ENCODE measurements around the gene MTHFSD.

MTHFSD gene

DNA sequence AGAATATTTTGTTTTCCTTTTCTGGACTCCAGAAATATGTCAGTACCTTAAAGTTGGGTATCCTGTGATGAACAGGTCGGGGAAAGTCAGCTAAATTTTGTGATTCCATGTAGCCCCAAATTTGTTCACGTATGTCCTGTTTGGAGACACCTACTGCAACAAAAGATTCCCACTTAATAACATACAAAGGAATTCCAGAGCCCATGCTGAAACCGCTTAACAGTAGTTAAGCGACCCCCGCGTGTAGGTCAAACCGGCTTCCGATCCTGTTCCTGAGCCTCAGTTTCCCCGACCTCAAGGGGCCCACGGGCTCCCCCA, 477 bp downstream of the MTHFSD start:
- Histone ChIP-seq H2BK5ac (ENCODE audit: low read depth, low read length, poor library complexity) (peak overlapping the region; percentile 83), H3K79me1 (ENCODE audit: low read length) (peaks cover 7% of the 10 kb centered on the region)

DNA sequence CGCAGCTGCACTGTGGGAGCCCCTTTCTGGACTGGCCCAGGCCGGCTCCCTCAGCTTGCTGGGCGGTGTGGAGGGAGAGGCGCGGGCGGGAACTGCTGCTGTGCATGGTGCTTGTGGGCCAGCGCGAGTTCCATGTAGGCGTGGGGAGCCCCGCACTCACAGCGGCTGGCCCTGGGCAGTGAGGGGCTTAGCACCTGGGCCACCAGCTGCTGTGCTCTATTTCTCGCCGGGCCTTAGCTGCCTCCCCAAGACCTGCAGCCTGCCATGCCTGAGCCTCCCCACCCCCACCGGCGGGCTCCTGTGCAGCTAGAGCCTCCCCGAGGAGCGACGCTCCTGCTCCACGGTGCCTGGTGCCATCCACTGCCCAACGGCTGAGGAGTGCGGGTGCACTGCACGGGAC, 1.7 kb downstream of the MTHFSD start:
- Histone ChIP-seq H3K4me2 (ENCODE audit: low read length) (no peak overlapping the region), H3K14ac (ENCODE audit: low read length) (no peak overlapping the region), H3K36me3 (ENCODE audit: control insufficient read depth in 1 of 2, insufficient read depth in 2 of 2, low read length in 2 of 2) (peaks cover 6 to 17% of the 10 kb centered on the region in 2 experiments), H3K79me1 (ENCODE audit: low read length) (peaks cover 7% of the 10 kb centered on the region), H3K4ac (ENCODE audit: low read depth, low read length) (no peak overlapping the region), H4K8ac (ENCODE audit: low read depth, low read length) (no peak overlapping the region), H3K9me3 (ENCODE audit: insufficient read depth, low read depth, low read length) (no peaks in the 10 kb centered on the region), H2BK12ac (ENCODE audit: low read length) (no peak overlapping the region), H2BK120ac (ENCODE audit: insufficient read depth, low read length, poor library complexity) (no peak overlapping the region), H3K18ac (ENCODE audit: low read length) (no peak overlapping the region), H3K27me3 (ENCODE audit: insufficient read depth, low read length) (no peaks in the 10 kb centered on the region), H3K4me1 (ENCODE audit: control insufficient read depth in 1 of 2, insufficient read depth in 2 of 2, low read length in 2 of 2) (peaks cover 3 to 6% of the 10 kb centered on the region in 2 experiments), H2AFZ (ENCODE audit: insufficient read depth, low read length, poor library complexity) (no peak overlapping the region), H3K79me2 (ENCODE audit: control insufficient read depth, insufficient read depth, low read length, poor library complexity) (peaks cover 3% of the 10 kb centered on the region), H3K27ac (ENCODE audit: low read depth, low read length) (no peak overlapping the region), H4K91ac (ENCODE audit: low read depth, low read length) (no peak overlapping the region), H3K9ac (ENCODE audit: low read length) (no peak overlapping the region), H4K12ac (ENCODE audit: low read depth, low read length) (no peak overlapping the region), H2AK5ac (ENCODE audit: low read length) (no peak overlapping the region), H3K4me3 (ENCODE audit: low read depth, low read length) (no peak overlapping the region), H3K23ac (ENCODE audit: low read length) (no peak overlapping the region), H2BK5ac (ENCODE audit: low read depth, low read length, poor library complexity) (no peak overlapping the region)
- WGBS (ENCODE audit: extremely low coverage, insufficient coverage, insufficient read length) = no CpG with 5 or more reads among the region's 22 CpGs
- DNase-seq = no peak

More for the DNA sequence above, 477 bp downstream of the MTHFSD start:
- H2AK5ac ChIP-seq (ENCODE audit: low read length) = peak overlapping the region; percentile 50
- peak overlapping the region; percentile 80 for H3K4ac ChIP-seq (ENCODE audit: low read depth, low read length)
- peak overlapping the region; percentile 89 for H3K4me3 ChIP-seq (ENCODE audit: low read depth, low read length)
- peaks cover 3 to 6% of the 10 kb centered on the region in 2 experiments for H3K4me1 ChIP-seq (ENCODE audit: control insufficient read depth in 1 of 2, insufficient read depth in 2 of 2, low read length in 2 of 2)
- H2AFZ ChIP-seq (ENCODE audit: insufficient read depth, low read length, poor library complexity) = peak overlapping the region; percentile 82
- H2BK12ac ChIP-seq (ENCODE audit: low read length) = no peak overlapping the region
- H3K36me3 ChIP-seq (ENCODE audit: control insufficient read depth in 1 of 2, insufficient read depth in 2 of 2, low read length in 2 of 2) = peaks cover 6 to 14% of the 10 kb centered on the region in 2 experiments
- peak overlapping the region; percentile 73 for H2BK120ac ChIP-seq (ENCODE audit: insufficient read depth, low read length, poor library complexity)
- peak overlapping the region; percentile 97 for H3K9ac ChIP-seq (ENCODE audit: low read length)
- no peaks in the 10 kb centered on the region for H3K27me3 ChIP-seq (ENCODE audit: insufficient read depth, low read length)
- no peak overlapping the region for H3K27ac ChIP-seq (ENCODE audit: low read depth, low read length)
- H4K8ac ChIP-seq (ENCODE audit: low read depth, low read length) = peak overlapping the region; percentile 99
- H3K79me2 ChIP-seq (ENCODE audit: control insufficient read depth, insufficient read depth, low read length, poor library complexity) = peaks cover 3% of the 10 kb centered on the region
- WGBS (ENCODE audit: extremely low coverage, insufficient coverage, insufficient read length) = no CpG with 5 or more reads among the region's 10 CpGs
- H3K9me3 ChIP-seq (ENCODE audit: insufficient read depth, low read depth, low read length) = no peaks in the 10 kb centered on the region
- DNase-seq = no peak
- peak overlapping the region; percentile 97 for H3K14ac ChIP-seq (ENCODE audit: low read length)
- H3K4me2 ChIP-seq (ENCODE audit: low read length) = peak overlapping the region; percentile 74
- H4K12ac ChIP-seq (ENCODE audit: low read depth, low read length) = peak overlapping the region; percentile 90
- H3K23ac ChIP-seq (ENCODE audit: low read length) = no peak overlapping the region
- peak overlapping the region; percentile 69 for H3K18ac ChIP-seq (ENCODE audit: low read length)
- H4K91ac ChIP-seq (ENCODE audit: low read depth, low read length) = peak overlapping the region; percentile 93

DNA sequence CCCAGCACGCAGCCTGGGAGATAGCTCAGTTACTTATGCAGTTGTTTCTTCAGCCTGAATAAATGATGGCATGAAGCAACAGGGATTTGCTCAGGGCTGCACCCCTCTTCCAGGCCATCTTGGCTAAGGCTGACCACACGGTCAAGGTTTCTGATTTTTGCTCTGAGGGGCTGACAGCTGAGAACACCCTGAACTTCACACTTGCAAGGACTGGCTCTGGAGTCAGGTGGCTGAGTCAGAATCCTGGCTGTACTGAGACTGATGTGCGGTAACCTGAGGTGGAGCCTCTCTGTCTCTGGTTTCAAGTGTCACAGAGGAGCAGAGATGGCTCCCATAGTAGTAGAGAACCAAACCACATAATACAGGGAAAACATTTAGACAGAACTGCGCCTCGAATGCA, 4.8 kb downstream of the MTHFSD start:
- Histone ChIP-seq H2AK5ac (ENCODE audit: low read length) (no peak overlapping the region), H3K27me3 (ENCODE audit: insufficient read depth, low read length) (no peaks in the 10 kb centered on the region), H2BK120ac (ENCODE audit: insufficient read depth, low read length, poor library complexity) (no peak overlapping the region), H3K23ac (ENCODE audit: low read length) (no peak overlapping the region), H3K9me3 (ENCODE audit: insufficient read depth, low read depth, low read length) (no peaks in the 10 kb centered on the region), H3K18ac (ENCODE audit: low read length) (no peak overlapping the region), H3K4ac (ENCODE audit: low read depth, low read length) (no peak overlapping the region), H2BK5ac (ENCODE audit: low read depth, low read length, poor library complexity) (no peak overlapping the region), H3K36me3 (ENCODE audit: control insufficient read depth in 1 of 2, insufficient read depth in 2 of 2, low read length in 2 of 2) (peaks cover 14 to 35% of the 10 kb centered on the region in 2 experiments), H3K4me1 (ENCODE audit: control insufficient read depth in 1 of 2, insufficient read depth in 2 of 2, low read length in 2 of 2) (peaks cover 0 to 3% of the 10 kb centered on the region in 2 experiments), H2AFZ (ENCODE audit: insufficient read depth, low read length, poor library complexity) (no peak overlapping the region), H3K4me2 (ENCODE audit: low read length) (no peak overlapping the region), H2BK12ac (ENCODE audit: low read length) (no peak overlapping the region), H3K27ac (ENCODE audit: low read depth, low read length) (no peak overlapping the region), H3K79me1 (ENCODE audit: low read length) (peaks cover 4% of the 10 kb centered on the region), H4K12ac (ENCODE audit: low read depth, low read length) (no peak overlapping the region), H3K79me2 (ENCODE audit: control insufficient read depth, insufficient read depth, low read length, poor library complexity) (peaks cover 3% of the 10 kb centered on the region), H3K4me3 (ENCODE audit: low read depth, low read length) (no peak overlapping the region), H4K91ac (ENCODE audit: low read depth, low read length) (no peak overlapping the region), H3K9ac (ENCODE audit: low read length) (no peak overlapping the region), H4K8ac (ENCODE audit: low read depth, low read length) (no peak overlapping the region), H3K14ac (ENCODE audit: low read length) (no peak overlapping the region)
- WGBS (ENCODE audit: extremely low coverage, insufficient coverage, insufficient read length) = no CpG with 5 or more reads among the region's 5 CpGs
- DNase-seq = no peak

DNA sequence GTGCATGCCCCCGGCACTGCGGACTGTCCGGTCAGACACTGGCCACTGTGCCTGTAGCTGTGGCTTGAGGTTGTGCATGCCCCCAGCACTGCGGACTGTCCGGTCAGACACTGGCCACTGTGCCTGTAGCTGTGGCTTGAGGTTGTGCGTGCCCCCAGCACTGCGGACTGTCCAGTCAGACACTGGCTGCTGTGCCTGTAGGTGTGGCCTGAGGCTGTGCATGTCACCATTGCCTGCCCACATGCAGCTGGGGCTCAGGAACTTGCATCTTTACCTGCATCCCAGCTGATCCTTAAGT, 5.2 kb downstream of the MTHFSD start:
- no peak overlapping the region for H3K4me2 ChIP-seq (ENCODE audit: low read length)
- H4K12ac ChIP-seq (ENCODE audit: low read depth, low read length) = no peak overlapping the region
- H3K9me3 ChIP-seq (ENCODE audit: insufficient read depth, low read depth, low read length) = no peaks in the 10 kb centered on the region
- H4K8ac ChIP-seq (ENCODE audit: low read depth, low read length) = no peak overlapping the region
- whole genome bisulfite sequencing (ENCODE audit: extremely low coverage, insufficient coverage, insufficient read length) = no CpG with 5 or more reads among the region's 7 CpGs
- H3K27ac ChIP-seq (ENCODE audit: low read depth, low read length) = no peak overlapping the region
- peaks cover 2% of the 10 kb centered on the region for H3K79me1 ChIP-seq (ENCODE audit: low read length)
- H3K4me1 ChIP-seq (ENCODE audit: control insufficient read depth in 1 of 2, insufficient read depth in 2 of 2, low read length in 2 of 2) = peaks cover 0 to 3% of the 10 kb centered on the region in 2 experiments
- peaks cover 14 to 35% of the 10 kb centered on the region in 2 experiments for H3K36me3 ChIP-seq (ENCODE audit: control insufficient read depth in 1 of 2, insufficient read depth in 2 of 2, low read length in 2 of 2)
- no peak overlapping the region for H3K4ac ChIP-seq (ENCODE audit: low read depth, low read length)
- no peak overlapping the region for H3K23ac ChIP-seq (ENCODE audit: low read length)
- H3K18ac ChIP-seq (ENCODE audit: low read length) = no peak overlapping the region
- no peaks in the 10 kb centered on the region for H3K27me3 ChIP-seq (ENCODE audit: insufficient read depth, low read length)
- H2AFZ ChIP-seq (ENCODE audit: insufficient read depth, low read length, poor library complexity) = no peak overlapping the region
- peaks cover 2% of the 10 kb centered on the region for H3K79me2 ChIP-seq (ENCODE audit: control insufficient read depth, insufficient read depth, low read length, poor library complexity)
- H3K4me3 ChIP-seq (ENCODE audit: low read depth, low read length) = no peak overlapping the region
- no peak overlapping the region for H4K91ac ChIP-seq (ENCODE audit: low read depth, low read length)
- H2BK120ac ChIP-seq (ENCODE audit: insufficient read depth, low read length, poor library complexity) = no peak overlapping the region
- no peak overlapping the region for H2AK5ac ChIP-seq (ENCODE audit: low read length)
- H2BK5ac ChIP-seq (ENCODE audit: low read depth, low read length, poor library complexity) = no peak overlapping the region
- no peak overlapping the region for H3K9ac ChIP-seq (ENCODE audit: low read length)
- no peak overlapping the region for H3K14ac ChIP-seq (ENCODE audit: low read length)
- no peak overlapping the region for H2BK12ac ChIP-seq (ENCODE audit: low read length)
- peak; percentile 7 to 21 for DNase-seq

Data from trophoblast cell (in vitro differentiated cells and primary cell).